Esophagus muscularis mucosa (tissue), 4 donors: ENCODE results near the gene KDELR1. TPM values are rescaled to one million over a fixed set of nuclear protein-coding genes. Genes with fewer than 3 reads are reported as not detected.

Experiments
- DNase-seq: peaks from one replicate; pipeline ENCODE4 v3.0.0-alpha.2; 2017; ENCODE audit errors: extremely low spot score
- H3K27ac ChIP-seq, 4 donors: fragments of 200-600 bp; sonication (generic); replicated peaks in 1 of 4; 1 replicate in 3 of 4; 2 replicates in 1 of 4; pipeline ENCODE4 v1.5.1; 2016 to 2019; ENCODE audit warnings: mild to moderate bottlenecking in 1 of 4
- H3K27me3 ChIP-seq, 4 donors: fragments of 200-600 bp; sonication (generic); one replicate each; pipeline versions ENCODE4 v1.5.1 to v1.6.0; 2016 to 2019
- H3K36me3 ChIP-seq, 4 donors: fragments of 200-600 bp; sonication (generic); one replicate each; pipeline ENCODE4 v1.5.1; 2016 to 2019
- H3K4me1 ChIP-seq, 4 donors: fragments of 200-600 bp; sonication (generic); one replicate each; pipeline ENCODE4 v1.5.1; 2016 to 2019
- H3K4me3 ChIP-seq, 4 donors: fragments of 200-600 bp; sonication (generic); 1 replicate in 2 of 4; 2 replicates in 2 of 4; pipeline ENCODE4 v1.5.1; 2016 to 2019; ENCODE audit warnings: mild to moderate bottlenecking in 4 of 4, moderate library complexity in 1 of 4
- H3K9me3 ChIP-seq, 4 donors: fragments of 200-600 bp; sonication (generic); 1 replicate in 3 of 4; 2 replicates in 1 of 4; pipeline ENCODE4 v1.5.1; 2016 to 2019
- CTCF ChIP-seq, 3 experiments: fragments of 200-600 bp in 2 of 3; fragments of 450-650 bp in 1 of 3; sonication (generic) in 2 of 3; IDR thresholded peaks; one replicate each; pipeline ENCODE4 v1.5.1; 2017 to 2019; ENCODE audit warnings: antibody characterized with exemption in 3 of 3, mild to moderate bottlenecking in 2 of 3, moderate library complexity in 1 of 3
- EP300 ChIP-seq: sonication (generic); formaldehyde crosslinking; IDR thresholded peaks from one replicate; pipeline ENCODE4 v1.6.1; 2017; ENCODE audit warnings: antibody characterized with exemption
- POLR2A ChIP-seq: fragments of 450-650 bp; IDR thresholded peaks from one replicate; pipeline ENCODE4 v1.6.1; 2017; ENCODE audit warnings: antibody characterized with exemption, moderate library complexity, mild to moderate bottlenecking, low read depth
- POLR2AphosphoS5 ChIP-seq, 2 donors: sonication (generic); formaldehyde crosslinking; IDR thresholded peaks; one replicate each; pipeline ENCODE4 v1.6.1; 2017; ENCODE audit warnings: antibody characterized with exemption in 2 of 2
- WGBS: methylation state at CpG from one replicate; pipeline ENCODE4 v1.1.5; 2018; 5-methylcytosine and 5-hydroxymethylcytosine counted together
- intact Hi-C: fragments of 100-400 bp; cut with DNase I; formaldehyde crosslinking; loops from one replicate; pipeline ENCODE4 v1.15.1; 2023
- total RNA-seq, 4 donors: library from RNA; depleted of rRNA; stranded (reverse); fragments of >200 nt; gene quantifications; one replicate each; pipeline versions ENCODE4 v1.1.0 to v1.2.1, GENCODE V29; 2016

Gene KDELR1
- total RNA-seq, 4 donors from 2014 or later = 55.2 to 105 (median 77.6) TPM

GRCh38 chr19:48363810-48364597 is 27.3 kb downstream of the KDELR1 start, which contains the start of the genes SYNGR4 and TMEM143:
TSS of gene SYNGR4 (plus strand) at chr19:48364367. CDS start at chr19:48365843, 1,476 bp downstream.
TSS of gene TMEM143 (minus strand) at chr19:48363940. CDS start at chr19:48363920, 20 bp downstream.
- H3K27ac ChIP-seq = peak within 1 kb of the TSS; percentile 92 to 97 (median 94)
- H3K9me3 ChIP-seq = no peaks in the 10 kb centered on the region
- peak; percentile 36 for TF ChIP-seq POLR2A
- peak; percentile 89 to 98 for TF ChIP-seq POLR2AphosphoS5 (IDR thresholded peaks at IDR 0.05)
- TF ChIP-seq EP300 = no peak
- peak in 1 of 3 experiments; percentile 44 for TF ChIP-seq CTCF (IDR thresholded peaks at IDR 0.05)
- intact Hi-C loops = no loop called here
- 0% methylated on average over 35 of the region's 59 CpGs for WGBS
- H3K36me3 ChIP-seq = peaks cover 0 to 13% (median 4%) of the 10 kb centered on the region in 4 donors
- H3K27me3 ChIP-seq = no peaks in the 10 kb centered on the region
- DNase-seq = peak; percentile 100
- peaks cover 4 to 20% (median 16%) of the 10 kb centered on the region in 4 donors for H3K4me1 ChIP-seq
- H3K4me3 ChIP-seq = peak within 1 kb of the TSS; percentile 63 to 74 (median 64)

GRCh38 chr19:48363500-48363809 is 27.9 kb downstream of the KDELR1 start:
- Histone ChIP-seq H3K4me3 (peak overlapping the region; percentile 63 to 74 (median 64)), H3K9me3 (no peaks in the 10 kb centered on the region), H3K27ac (peak overlapping the region; percentile 92 to 97 (median 94)), H3K4me1 (peaks cover 4 to 20% (median 16%) of the 10 kb centered on the region in 4 donors), H3K36me3 (peaks cover 0 to 14% (median 9%) of the 10 kb centered on the region in 4 donors), H3K27me3 (no peaks in the 10 kb centered on the region)
- intact Hi-C loops = no loop called here
- no peak for TF ChIP-seq CTCF (IDR thresholded peaks at IDR 0.05)
- TF ChIP-seq POLR2AphosphoS5 (IDR thresholded peaks at IDR 0.05) = no peak
- no peak for TF ChIP-seq EP300
- no peak for TF ChIP-seq POLR2A
- no peak for DNase-seq
- WGBS = 0% methylated on average over 5 of the region's 10 CpGs

- H3K27me3 ChIP-seq = no peaks in the 10 kb centered on the region
- peak overlapping the region; percentile 92 to 97 (median 94) for H3K27ac ChIP-seq
- H3K4me1 ChIP-seq = peaks cover 4 to 20% (median 16%) of the 10 kb centered on the region in 4 donors
- TF ChIP-seq POLR2A (no peak), POLR2AphosphoS5 (IDR thresholded peaks at IDR 0.05) (peak; percentile 0 to 85), CTCF (IDR thresholded peaks at IDR 0.05) (peak in 1 of 3 experiments; percentile 27), EP300 (no peak)
- peak overlapping the region; percentile 63 to 74 (median 64) for H3K4me3 ChIP-seq
- H3K36me3 ChIP-seq = peaks cover 0 to 16% (median 10%) of the 10 kb centered on the region in 4 donors
- DNase-seq = peak; percentile 96
- 4% methylated on average over 20 of the region's 26 CpGs for WGBS
- no peaks in the 10 kb centered on the region for H3K9me3 ChIP-seq
- intact Hi-C loops = no loop called here
These were observed 28.4 kb downstream of the KDELR1 start for GRCh38 chr19:48362716-48363499.

- H3K4me3 ChIP-seq = no peak overlapping the region
- H3K4me1 ChIP-seq = peaks cover 4 to 20% (median 16%) of the 10 kb centered on the region in 4 donors
- DNase-seq = no peak
- H3K9me3 ChIP-seq = no peaks in the 10 kb centered on the region
- H3K27ac ChIP-seq = no peak overlapping the region
- 100% methylated on average over 3 of the region's 3 CpGs for WGBS
- H3K27me3 ChIP-seq = no peaks in the 10 kb centered on the region
- peaks cover 0 to 16% (median 10%) of the 10 kb centered on the region in 4 donors for H3K36me3 ChIP-seq
- intact Hi-C loops = no loop called here
- TF ChIP-seq CTCF (IDR thresholded peaks at IDR 0.05) (no peak), EP300 (no peak), POLR2A (no peak), POLR2AphosphoS5 (IDR thresholded peaks at IDR 0.05) (no peak)
These were observed 29.4 kb downstream of the KDELR1 start for GRCh38 chr19:48361912-48362311.
